Ovary (tissue), 9 donors: ENCODE data around the gene SPRED1. TPM values are rescaled to one million over a fixed set of nuclear protein-coding genes. Genes with fewer than 3 reads are reported as not detected.

Source experiments
- DNase-seq, 5 donors: peaks; one replicate each; pipeline ENCODE4 v3.0.0-alpha.2; 2019 to 2020
- H3K27ac ChIP-seq, 2 donors: fragments of 200-600 bp; one replicate each; pipeline versions ENCODE4 v1.5.1 to v1.8.0; 2019 to 2022
- H3K27me3 ChIP-seq: fragments of 200-600 bp; one replicate; pipeline ENCODE4 v1.8.0; 2022
- H3K36me3 ChIP-seq: fragments of 200-600 bp; sonication (generic); one replicate; pipeline ENCODE4 v1.5.1; 2019
- H3K4me1 ChIP-seq: one replicate; pipeline ENCODE4 v1.8.1; 2013; ENCODE audit warnings: mild to moderate bottlenecking, moderate library complexity; ENCODE audit not compliant: insufficient read depth
- H3K4me3 ChIP-seq: fragments of 200-600 bp; sonication (generic); one replicate; pipeline ENCODE4 v1.5.1; 2017
- H3K9me3 ChIP-seq, 2 donors: fragments of 200-600 bp in 1 of 2; sonication (generic) in 1 of 2; one replicate each; pipeline versions ENCODE4 v1.5.1 to v1.8.1; 2013 to 2019; ENCODE audit warnings: mild to moderate bottlenecking in 1 of 2, moderate library complexity in 1 of 2
- EP300 ChIP-seq: sonication (generic); formaldehyde crosslinking; IDR thresholded peaks from one replicate; pipeline ENCODE4 v1.6.1; 2017; ENCODE audit warnings: antibody characterized with exemption
- POLR2A ChIP-seq: fragments of 450-650 bp; IDR thresholded peaks from one replicate; pipeline ENCODE4 v1.6.1; 2017; ENCODE audit warnings: antibody characterized with exemption, mild to moderate bottlenecking, moderate library complexity
- WGBS, 3 donors: extraction: QIAGEN DNeasy Blood & Tissue Kit in 1 of 3; methylation state at CpG; one replicate each; pipeline versions ENCODE4 v1.1.5 to v1.1.7; 2013 to 2017; 5-methylcytosine and 5-hydroxymethylcytosine counted together
- intact Hi-C, 4 donors: fragments of 100-400 bp; cut with DNase I; formaldehyde crosslinking; loops; one replicate each; pipeline versions ENCODE4 v1.11.0 to v1.15.1; 2022 to 2023
- polyA plus RNA-seq, 2 donors: library from polyadenylated mRNA; stranded (reverse); fragments of 200-250 nt in 1 of 2; fragments of 350-450 nt in 1 of 2; fragmentation: Illumina TruSeq in 1 of 2; extraction: RNeasy Lipid Tissue Mini Kit (QIAGEN cat#74804) in 1 of 2; gene quantifications; one replicate each; pipeline ENCODE4 v1.2.3, GENCODE V29; 2013 to 2014
- total RNA-seq, 7 donors: library from RNA; depleted of rRNA in 2 of 7; stranded (reverse); fragments of >200 nt in 2 of 7; fragmentation: NEBNext Ultra II Directional in 3 of 7; extraction: Animal tissue kit (Norgen Biotek cat#: 25700) in 3 of 7; gene quantifications; one replicate each; pipeline versions ENCODE4 v1.1.0 to v1.2.4, GENCODE V29; 2016 to 2023
- TF ChIP-seq, protein P1 (sequence below), 3 donors: fragments of 450-650 bp in 2 of 3; fragments of 200-600 bp in 1 of 3; IDR thresholded peaks; one replicate each; pipeline versions ENCODE4 v1.5.1 to v1.8.0; 2016 to 2022; ENCODE audit warnings: antibody characterized with exemption in 3 of 3, mild to moderate bottlenecking in 1 of 3
- donor health status: DM: no; HTN: no; CAD: no; lungs with moderate emphysema.
- donor health status: DM: no; HTN: no; CAD: no.
- donor health status: Bipolar disorder and iron deficiency.
- donor health status: DM: yes; HTN: yes; CAD: no.
- donor health status: DM: no; HTN: no; CAD: no.
- donor health status: DM: yes; HTN: yes; CAD: no.

The SPRED1 gene
- total and polyA plus RNA-seq, 9 donors, result 8.5 to 30.5 (median 20.4) TPM

DNA sequence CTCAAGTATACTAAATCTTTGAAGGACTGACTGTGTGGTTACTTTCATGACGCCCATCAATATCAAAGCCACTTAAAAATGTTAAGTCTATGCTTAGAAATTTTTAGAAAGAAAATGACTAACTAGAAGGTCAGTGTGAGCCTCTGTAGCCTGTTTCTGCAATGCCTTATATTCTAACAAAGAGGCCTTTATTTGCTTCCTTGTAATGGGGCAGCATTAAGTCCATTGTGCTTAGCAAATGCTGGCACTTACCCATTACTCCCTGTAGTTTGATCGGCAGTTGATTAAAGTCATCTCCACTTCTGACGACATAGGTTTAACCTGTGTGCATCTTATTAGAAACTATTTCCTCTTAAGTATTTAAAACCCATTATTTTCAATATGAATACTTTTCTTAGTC lies 109.7 kb downstream of the SPRED1 start:
- no peaks in the 10 kb centered on the region for H3K27me3 ChIP-seq
- no peak for DNase-seq
- intact Hi-C loops, result no loop called here
- 75 to 83% (median 75%) methylated on average over 3 of the region's 3 CpGs for WGBS, 3 donors
- H3K9me3 ChIP-seq, result no peaks in the 10 kb centered on the region
- no peaks in the 10 kb centered on the region for H3K4me1 ChIP-seq
- no peak overlapping the region for H3K27ac ChIP-seq
- H3K36me3 ChIP-seq, result no peaks in the 10 kb centered on the region
- no peak overlapping the region for H3K4me3 ChIP-seq
- no peak for TF ChIP-seq EP300
- TF ChIP-seq, protein P1, sequence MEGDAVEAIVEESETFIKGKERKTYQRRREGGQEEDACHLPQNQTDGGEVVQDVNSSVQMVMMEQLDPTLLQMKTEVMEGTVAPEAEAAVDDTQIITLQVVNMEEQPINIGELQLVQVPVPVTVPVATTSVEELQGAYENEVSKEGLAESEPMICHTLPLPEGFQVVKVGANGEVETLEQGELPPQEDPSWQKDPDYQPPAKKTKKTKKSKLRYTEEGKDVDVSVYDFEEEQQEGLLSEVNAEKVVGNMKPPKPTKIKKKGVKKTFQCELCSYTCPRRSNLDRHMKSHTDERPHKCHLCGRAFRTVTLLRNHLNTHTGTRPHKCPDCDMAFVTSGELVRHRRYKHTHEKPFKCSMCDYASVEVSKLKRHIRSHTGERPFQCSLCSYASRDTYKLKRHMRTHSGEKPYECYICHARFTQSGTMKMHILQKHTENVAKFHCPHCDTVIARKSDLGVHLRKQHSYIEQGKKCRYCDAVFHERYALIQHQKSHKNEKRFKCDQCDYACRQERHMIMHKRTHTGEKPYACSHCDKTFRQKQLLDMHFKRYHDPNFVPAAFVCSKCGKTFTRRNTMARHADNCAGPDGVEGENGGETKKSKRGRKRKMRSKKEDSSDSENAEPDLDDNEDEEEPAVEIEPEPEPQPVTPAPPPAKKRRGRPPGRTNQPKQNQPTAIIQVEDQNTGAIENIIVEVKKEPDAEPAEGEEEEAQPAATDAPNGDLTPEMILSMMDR (IDR thresholded peaks at IDR 0.05), result no peak

- TF ChIP-seq, protein P1 (IDR thresholded peaks at IDR 0.05), result no peak
- TF ChIP-seq EP300 (no peak), POLR2A (no peak)
- no peak overlapping the region for H3K27ac ChIP-seq
- H3K9me3 ChIP-seq, result no peaks in the 10 kb centered on the region
- no peaks in the 10 kb centered on the region for H3K36me3 ChIP-seq
- no peaks in the 10 kb centered on the region for H3K4me1 ChIP-seq
- H3K4me3 ChIP-seq, result no peak overlapping the region
- H3K27me3 ChIP-seq, result no peaks in the 10 kb centered on the region
- DNase-seq, result no peak
- intact Hi-C loops, result no loop called here
- WGBS, 3 donors, result 59 to 69% (median 67%) methylated on average over 2 of the region's 2 CpGs
Measured at GRCh38 chr15:38367476-38367875, 114.8 kb downstream of the SPRED1 start.

GRCh38 chr15:38369936-38370478 lies 117.4 kb downstream of the SPRED1 start:
- intact Hi-C loops, result no loop called here
- no peak for DNase-seq
- H3K4me1 ChIP-seq, result no peaks in the 10 kb centered on the region
- H3K36me3 ChIP-seq, result no peaks in the 10 kb centered on the region
- 42 to 67% (median 61%) methylated on average over 4 of the region's 4 CpGs for WGBS, 3 donors
- no peaks in the 10 kb centered on the region for H3K27me3 ChIP-seq
- H3K4me3 ChIP-seq, result no peak overlapping the region
- TF ChIP-seq EP300, result no peak
- TF ChIP-seq, protein P1 (IDR thresholded peaks at IDR 0.05), result no peak
- TF ChIP-seq POLR2A, result no peak
- no peak overlapping the region for H3K27ac ChIP-seq
- H3K9me3 ChIP-seq, result no peaks in the 10 kb centered on the region

DNA sequence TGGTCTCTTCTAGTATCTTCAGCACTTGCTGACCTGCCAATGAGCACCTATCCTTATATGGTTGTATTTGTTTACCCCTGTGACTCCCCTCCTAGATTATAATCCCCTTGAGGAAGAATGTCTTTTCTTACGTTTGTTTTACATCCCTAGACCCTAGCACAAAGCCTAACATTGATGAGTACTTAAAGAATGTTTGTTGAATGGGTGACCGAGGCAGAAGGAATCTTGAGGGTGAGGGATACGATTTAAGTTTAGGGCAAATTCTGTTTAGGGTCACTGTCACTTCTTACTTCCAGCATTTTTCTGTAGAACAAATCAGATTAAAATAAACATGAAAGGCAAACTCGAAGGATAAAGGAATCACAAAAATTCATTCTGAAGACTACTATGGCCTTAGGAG lies 120.4 kb downstream of the SPRED1 start:
- no peaks in the 10 kb centered on the region for H3K9me3 ChIP-seq
- WGBS, 3 donors, result 89 to 94% (median 92%) methylated on average over 4 of the region's 4 CpGs
- no peak overlapping the region for H3K4me3 ChIP-seq
- no peaks in the 10 kb centered on the region for H3K27me3 ChIP-seq
- no peak for DNase-seq
- no peaks in the 10 kb centered on the region for H3K36me3 ChIP-seq
- TF ChIP-seq, protein P1 (IDR thresholded peaks at IDR 0.05), result no peak
- TF ChIP-seq EP300, result no peak
- no peak for TF ChIP-seq POLR2A
- H3K27ac ChIP-seq, result no peak overlapping the region
- H3K4me1 ChIP-seq, result peaks cover 4% of the 10 kb centered on the region
- intact Hi-C loops, result no loop called here

GRCh38 chr15:38374029-38374428 lies 121.4 kb downstream of the SPRED1 start:
- no peak for TF ChIP-seq POLR2A
- Histone ChIP-seq H3K27me3 (no peaks in the 10 kb centered on the region), H3K4me1 (peaks cover 8% of the 10 kb centered on the region), H3K27ac (no peak overlapping the region), H3K9me3 (no peaks in the 10 kb centered on the region), H3K36me3 (no peaks in the 10 kb centered on the region), H3K4me3 (no peak overlapping the region)
- no peak for DNase-seq
- intact Hi-C loops, result no loop called here
